HEK293 (cell line): ENCODE measurements around the gene CTNNBL1.

Source experiments
- CTCF ChIA-PET: fragments of 350-600 bp; formaldehyde crosslinking; extraction: SDS; loops from one replicate; lab custom pipeline; 2021; ENCODE audit warnings: antibody characterized with exemption; lab: Yijun Ruan, JAX
- POLR2A ChIA-PET: fragments of 300-600 bp; formaldehyde crosslinking; extraction: SDS; loops from one replicate; lab custom pipeline; 2020; ENCODE audit warnings: antibody characterized with exemption, inconsistent platforms; lab: Yijun Ruan, JAX
- H3K27ac ChIP-seq: fragments of 200-500 bp; sonication (Bioruptor generic); 2 replicates; pipeline ENCODE4 v1.5.1; 2014; ENCODE audit warnings: low read depth, low read length, control low read depth, inconsistent platforms; ENCODE audit errors: extremely low read depth
- H3K36me3 ChIP-seq, 2 experiments: fragments of 200-500 bp in 1 of 2; sonication (Bioruptor generic) in 1 of 2; 1 replicate in 1 of 2; 2 replicates in 1 of 2; pipeline ENCODE4 v1.5.1; 2014 to 2017; ENCODE audit warnings: inconsistent platforms in 2 of 2, low read length in 2 of 2; ENCODE audit not compliant: control insufficient read depth in 2 of 2, insufficient read depth in 1 of 2
- H3K4me1 ChIP-seq: fragments of 200-500 bp; sonication (Bioruptor generic); 2 replicates; pipeline ENCODE4 v1.5.1; 2014; ENCODE audit warnings: mild to moderate bottlenecking, low read length, inconsistent platforms; ENCODE audit not compliant: control insufficient read depth, insufficient read depth
- H3K4me3 ChIP-seq: 2 replicates; pipeline ENCODE4 v1.5.1; 2011; ENCODE audit warnings: low read depth, mild to moderate bottlenecking, control low read depth, low read length, moderate library complexity
- H3K9me3 ChIP-seq: fragments of 200-500 bp; sonication (Bioruptor generic); 2 replicates; pipeline ENCODE4 v1.5.1; 2014; ENCODE audit warnings: low read depth, low read length, inconsistent platforms; ENCODE audit not compliant: control insufficient read depth, insufficient read depth
- AEBP2 ChIP-seq: fragments of 450-650 bp; formaldehyde crosslinking; IDR thresholded peaks from 2 replicates; pipeline ENCODE4 v1.5.1; 2016; ENCODE audit warnings: missing biosample characterization, missing genetic modification characterization, borderline replicate concordance
- BCL11A ChIP-seq: fragments of 450-650 bp; formaldehyde crosslinking; IDR thresholded peaks from 2 replicates; pipeline ENCODE4 v1.5.1; 2016; ENCODE audit warnings: low read depth, missing biosample characterization, missing genetic modification characterization
- CTCF ChIP-seq: fragments of 450-650 bp; formaldehyde crosslinking; IDR thresholded peaks from 2 replicates; pipeline ENCODE4 v1.5.1; 2016; ENCODE audit warnings: missing biosample characterization, missing genetic modification characterization
- GLI2 ChIP-seq: fragments of 450-650 bp; formaldehyde crosslinking; IDR thresholded peaks from 2 replicates; pipeline ENCODE4; 2017; ENCODE audit warnings: missing biosample characterization, missing genetic modification characterization, low read depth, borderline replicate concordance
- SCRT1 ChIP-seq: fragments of 450-650 bp; formaldehyde crosslinking; IDR thresholded peaks from 2 replicates; pipeline ENCODE4 v1.5.1; 2016; ENCODE audit warnings: missing biosample characterization, missing genetic modification characterization, borderline replicate concordance
- SCRT2 ChIP-seq: fragments of 450-650 bp; formaldehyde crosslinking; IDR thresholded peaks from 2 replicates; pipeline ENCODE4 v1.5.1; 2016; ENCODE audit warnings: missing biosample characterization, missing genetic modification characterization
- YY2 ChIP-seq: fragments of 450-650 bp; formaldehyde crosslinking; IDR thresholded peaks from 2 replicates; pipeline ENCODE4 v1.5.1; 2016; ENCODE audit warnings: missing biosample characterization, missing genetic modification characterization
- ZBTB20 ChIP-seq: fragments of 450-650 bp; formaldehyde crosslinking; IDR thresholded peaks from 2 replicates; pipeline ENCODE4 v1.5.1; 2016; ENCODE audit warnings: missing biosample characterization, missing genetic modification characterization
- ZBTB8A ChIP-seq: fragments of 450-650 bp; formaldehyde crosslinking; IDR thresholded peaks from 2 replicates; pipeline ENCODE4 v1.5.1; 2016; ENCODE audit warnings: missing biosample characterization, missing genetic modification characterization
- ZFP3 ChIP-seq: fragments of 450-650 bp; formaldehyde crosslinking; IDR thresholded peaks from 2 replicates; pipeline ENCODE4 v1.5.1; 2016; ENCODE audit warnings: low read depth, missing biosample characterization, missing genetic modification characterization
- ZFP69B ChIP-seq: fragments of 450-650 bp; formaldehyde crosslinking; IDR thresholded peaks from 2 replicates; pipeline ENCODE4 v1.5.1; 2016; ENCODE audit warnings: missing biosample characterization, missing genetic modification characterization
- ZIC2 ChIP-seq: fragments of 450-650 bp; formaldehyde crosslinking; IDR thresholded peaks from 2 replicates; pipeline ENCODE4 v1.5.1; 2016; ENCODE audit warnings: missing biosample characterization, missing genetic modification characterization
- ZNF10 ChIP-seq: fragments of 450-650 bp; formaldehyde crosslinking; IDR thresholded peaks from 2 replicates; pipeline ENCODE4 v1.5.1; 2017; ENCODE audit warnings: missing biosample characterization, missing genetic modification characterization
- ZNF324 ChIP-seq: fragments of 450-650 bp; formaldehyde crosslinking; IDR thresholded peaks from 2 replicates; pipeline ENCODE4 v1.5.1; 2016; ENCODE audit warnings: missing biosample characterization, missing genetic modification characterization
- ZNF404 ChIP-seq: fragments of 450-650 bp; formaldehyde crosslinking; IDR thresholded peaks from 2 replicates; pipeline ENCODE4 v1.5.1; 2017; ENCODE audit warnings: missing biosample characterization, missing genetic modification characterization
- ZNF423 ChIP-seq: fragments of 450-650 bp; formaldehyde crosslinking; IDR thresholded peaks from 2 replicates; pipeline ENCODE4 v1.5.1; 2016; ENCODE audit warnings: missing biosample characterization, missing genetic modification characterization
- ZNF510 ChIP-seq: fragments of 450-650 bp; formaldehyde crosslinking; IDR thresholded peaks from 2 replicates; pipeline ENCODE4 v1.5.1; 2018; ENCODE audit warnings: mild to moderate bottlenecking, missing genetic modification characterization, missing biosample characterization; ENCODE audit not compliant: insufficient replicate concordance
- ZNF521 ChIP-seq: fragments of 450-650 bp; formaldehyde crosslinking; IDR thresholded peaks from 2 replicates; pipeline ENCODE4 v1.5.1; 2017; ENCODE audit warnings: missing biosample characterization, mild to moderate bottlenecking, missing genetic modification characterization
- ZNF76 ChIP-seq: fragments of 450-650 bp; formaldehyde crosslinking; IDR thresholded peaks from 2 replicates; pipeline ENCODE4; 2016; ENCODE audit warnings: low read depth, missing biosample characterization, missing genetic modification characterization, borderline replicate concordance
- ZSCAN4 ChIP-seq: fragments of 450-650 bp; formaldehyde crosslinking; IDR thresholded peaks from 2 replicates; pipeline ENCODE4 v1.5.1; 2017; ENCODE audit warnings: missing biosample characterization, missing genetic modification characterization
- TF ChIP-seq, protein P1 (sequence below): fragments of 450-650 bp; formaldehyde crosslinking; IDR thresholded peaks from 2 replicates; pipeline ENCODE4 v1.5.1; 2016; ENCODE audit warnings: missing biosample characterization, missing genetic modification characterization
- TF ChIP-seq, protein P2 (sequence below): fragments of 450-650 bp; formaldehyde crosslinking; IDR thresholded peaks from 2 replicates; pipeline ENCODE4 v1.5.1; 2016; ENCODE audit warnings: missing biosample characterization, missing genetic modification characterization
- TF ChIP-seq, protein P3 (sequence below): fragments of 450-650 bp; formaldehyde crosslinking; IDR thresholded peaks from 2 replicates; pipeline ENCODE4 v1.5.1; 2017; ENCODE audit warnings: missing biosample characterization, missing genetic modification characterization
- TF ChIP-seq, protein P4 (sequence below): sonication (generic); formaldehyde crosslinking; IDR thresholded peaks from 2 replicates; pipeline ENCODE4 v1.8.1; 2022; ENCODE audit warnings: mild to moderate bottlenecking, moderate library complexity, missing genetic modification reagents

Gene CTNNBL1

GRCh38 chr20:37914367-37914671 is 220.5 kb downstream of the CTNNBL1 start (continued):
- TF ChIP-seq CTCF (tag by site-specific recombination), result no peak
- TF ChIP-seq, all 188 proteins: peak for 1

DNA sequence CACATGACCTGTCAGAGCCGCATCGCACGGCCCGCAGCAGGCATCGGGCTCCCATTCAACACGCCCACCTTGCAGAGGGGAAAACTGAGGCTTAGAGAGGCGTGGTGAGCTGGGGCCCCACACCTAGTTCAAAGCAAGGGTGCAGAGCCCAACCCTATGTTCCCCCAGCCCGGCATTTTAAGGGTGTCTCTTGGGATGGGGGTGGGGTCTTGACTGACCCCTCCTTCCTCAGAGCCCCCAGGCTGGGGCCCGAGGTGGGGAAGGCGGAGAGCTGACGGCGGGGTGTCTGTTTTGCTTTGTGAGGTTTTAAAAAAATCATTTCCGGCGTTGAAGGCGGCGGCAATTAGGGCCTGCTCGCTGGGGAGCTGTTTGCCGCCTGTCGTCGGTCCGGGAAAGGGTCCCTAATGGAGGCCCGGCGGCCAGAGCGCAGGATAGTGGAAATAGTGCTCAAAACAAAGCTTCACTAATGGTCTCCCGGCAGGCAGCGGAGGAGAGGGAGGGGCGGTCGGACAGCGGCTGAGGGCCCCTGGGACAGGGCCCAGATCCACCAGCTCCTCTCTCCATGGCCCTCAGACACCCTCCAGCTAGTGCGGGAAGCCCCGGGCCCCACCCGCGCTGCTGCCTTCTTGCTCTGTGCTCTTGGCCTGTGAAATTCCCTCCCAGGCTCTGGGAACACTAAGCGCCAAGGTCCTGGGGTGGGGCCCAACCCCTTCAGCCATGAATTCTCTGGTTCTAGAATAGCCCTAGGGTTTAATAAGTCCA is 221.0 kb downstream of the CTNNBL1 start:
- Histone ChIP-seq H3K27ac (no peak overlapping the region), H3K36me3 (no peaks in the 10 kb centered on the region), H3K4me3 (no peak overlapping the region), H3K9me3 (no peaks in the 10 kb centered on the region), H3K4me1 (0 out of 2 replicates have a peak, but pooled peaks cover 3% of the 10 kb centered on the region)
- CTCF ChIA-PET, result no interaction called here
- POLR2A ChIA-PET, result no interaction called here
- TF ChIP-seq SCRT2 (tag by site-specific recombination) (no peak), YY2 (tag by site-specific recombination) (no peak), SCRT1 (tag by site-specific recombination) (no peak), AEBP2 (no peak), ZFP69B (tag by site-specific recombination) (peak; percentile 69; the same call in 1 of the 2 replicates), ZNF423 (0 out of 2 replicates have a peak, but pooled peaks have one; percentile 15), ZNF404 (no peak), ZNF510 (no peak), ZBTB20 (0 out of 2 replicates have a peak, but pooled peaks have one; percentile 19), ZNF324 (tag by site-specific recombination) (no peak), ZSCAN4 (tag by site-specific recombination) (no peak), ZNF10 (tag by site-specific recombination) (no peak), ZIC2 (tag by site-specific recombination) (peak; percentile 47; the same call in 1 of the 2 replicates), ZFP3 (tag by site-specific recombination) (no peak), GLI2 (tag by site-specific recombination) (no peak), ZNF76 (tag by site-specific recombination) (0 out of 2 replicates have a peak, but pooled peaks have one; percentile 24), ZNF521 (tag by site-specific recombination) (no peak), BCL11A (tag by site-specific recombination) (no peak), ZBTB8A (tag by site-specific recombination) (peak; percentile 77)
- TF ChIP-seq, protein P1, sequence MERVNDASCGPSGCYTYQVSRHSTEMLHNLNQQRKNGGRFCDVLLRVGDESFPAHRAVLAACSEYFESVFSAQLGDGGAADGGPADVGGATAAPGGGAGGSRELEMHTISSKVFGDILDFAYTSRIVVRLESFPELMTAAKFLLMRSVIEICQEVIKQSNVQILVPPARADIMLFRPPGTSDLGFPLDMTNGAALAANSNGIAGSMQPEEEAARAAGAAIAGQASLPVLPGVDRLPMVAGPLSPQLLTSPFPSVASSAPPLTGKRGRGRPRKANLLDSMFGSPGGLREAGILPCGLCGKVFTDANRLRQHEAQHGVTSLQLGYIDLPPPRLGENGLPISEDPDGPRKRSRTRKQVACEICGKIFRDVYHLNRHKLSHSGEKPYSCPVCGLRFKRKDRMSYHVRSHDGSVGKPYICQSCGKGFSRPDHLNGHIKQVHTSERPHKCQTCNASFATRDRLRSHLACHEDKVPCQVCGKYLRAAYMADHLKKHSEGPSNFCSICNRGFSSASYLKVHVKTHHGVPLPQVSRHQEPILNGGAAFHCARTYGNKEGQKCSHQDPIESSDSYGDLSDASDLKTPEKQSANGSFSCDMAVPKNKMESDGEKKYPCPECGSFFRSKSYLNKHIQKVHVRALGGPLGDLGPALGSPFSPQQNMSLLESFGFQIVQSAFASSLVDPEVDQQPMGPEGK (tag by site-specific recombination), result no peak
- TF ChIP-seq, protein P2, sequence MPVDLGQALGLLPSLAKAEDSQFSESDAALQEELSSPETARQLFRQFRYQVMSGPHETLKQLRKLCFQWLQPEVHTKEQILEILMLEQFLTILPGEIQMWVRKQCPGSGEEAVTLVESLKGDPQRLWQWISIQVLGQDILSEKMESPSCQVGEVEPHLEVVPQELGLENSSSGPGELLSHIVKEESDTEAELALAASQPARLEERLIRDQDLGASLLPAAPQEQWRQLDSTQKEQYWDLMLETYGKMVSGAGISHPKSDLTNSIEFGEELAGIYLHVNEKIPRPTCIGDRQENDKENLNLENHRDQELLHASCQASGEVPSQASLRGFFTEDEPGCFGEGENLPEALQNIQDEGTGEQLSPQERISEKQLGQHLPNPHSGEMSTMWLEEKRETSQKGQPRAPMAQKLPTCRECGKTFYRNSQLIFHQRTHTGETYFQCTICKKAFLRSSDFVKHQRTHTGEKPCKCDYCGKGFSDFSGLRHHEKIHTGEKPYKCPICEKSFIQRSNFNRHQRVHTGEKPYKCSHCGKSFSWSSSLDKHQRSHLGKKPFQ (tag by site-specific recombination), result no peak
- TF ChIP-seq, protein P3, sequence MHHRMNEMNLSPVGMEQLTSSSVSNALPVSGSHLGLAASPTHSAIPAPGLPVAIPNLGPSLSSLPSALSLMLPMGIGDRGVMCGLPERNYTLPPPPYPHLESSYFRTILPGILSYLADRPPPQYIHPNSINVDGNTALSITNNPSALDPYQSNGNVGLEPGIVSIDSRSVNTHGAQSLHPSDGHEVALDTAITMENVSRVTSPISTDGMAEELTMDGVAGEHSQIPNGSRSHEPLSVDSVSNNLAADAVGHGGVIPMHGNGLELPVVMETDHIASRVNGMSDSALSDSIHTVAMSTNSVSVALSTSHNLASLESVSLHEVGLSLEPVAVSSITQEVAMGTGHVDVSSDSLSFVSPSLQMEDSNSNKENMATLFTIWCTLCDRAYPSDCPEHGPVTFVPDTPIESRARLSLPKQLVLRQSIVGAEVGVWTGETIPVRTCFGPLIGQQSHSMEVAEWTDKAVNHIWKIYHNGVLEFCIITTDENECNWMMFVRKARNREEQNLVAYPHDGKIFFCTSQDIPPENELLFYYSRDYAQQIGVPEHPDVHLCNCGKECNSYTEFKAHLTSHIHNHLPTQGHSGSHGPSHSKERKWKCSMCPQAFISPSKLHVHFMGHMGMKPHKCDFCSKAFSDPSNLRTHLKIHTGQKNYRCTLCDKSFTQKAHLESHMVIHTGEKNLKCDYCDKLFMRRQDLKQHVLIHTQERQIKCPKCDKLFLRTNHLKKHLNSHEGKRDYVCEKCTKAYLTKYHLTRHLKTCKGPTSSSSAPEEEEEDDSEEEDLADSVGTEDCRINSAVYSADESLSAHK (tag by site-specific recombination), result no peak
- TF ChIP-seq, protein P4, sequence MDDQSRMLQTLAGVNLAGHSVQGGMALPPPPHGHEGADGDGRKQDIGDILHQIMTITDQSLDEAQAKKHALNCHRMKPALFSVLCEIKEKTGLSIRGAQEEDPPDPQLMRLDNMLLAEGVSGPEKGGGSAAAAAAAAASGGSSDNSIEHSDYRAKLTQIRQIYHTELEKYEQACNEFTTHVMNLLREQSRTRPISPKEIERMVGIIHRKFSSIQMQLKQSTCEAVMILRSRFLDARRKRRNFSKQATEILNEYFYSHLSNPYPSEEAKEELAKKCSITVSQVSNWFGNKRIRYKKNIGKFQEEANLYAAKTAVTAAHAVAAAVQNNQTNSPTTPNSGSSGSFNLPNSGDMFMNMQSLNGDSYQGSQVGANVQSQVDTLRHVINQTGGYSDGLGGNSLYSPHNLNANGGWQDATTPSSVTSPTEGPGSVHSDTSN (CRISPR knock-in tag), result no peak
